Neutrophil (primary cell): ENCODE data around the gene RIN3.

Source experiments
- H3K27ac ChIP-seq: fragments of 200-600 bp; sonication (generic); 2 replicates; pipeline ENCODE4 v1.5.1; 2016; ENCODE audit warnings: mild to moderate bottlenecking, moderate library complexity
- H3K27me3 ChIP-seq: fragments of 200-600 bp; sonication (generic); 2 replicates; pipeline ENCODE4 v1.6.0; 2016; ENCODE audit warnings: mild to moderate bottlenecking
- H3K36me3 ChIP-seq: fragments of 200-600 bp; sonication (generic); 2 replicates; pipeline ENCODE4 v1.5.1; 2017
- H3K4me1 ChIP-seq, 2 experiments: fragments of 200-600 bp in 1 of 2; sonication (generic) in 1 of 2; 1 replicate in 1 of 2; 2 replicates in 1 of 2; pipeline versions ENCODE4 v1.5.1 to v1.6.1; 2013 to 2016; ENCODE audit warnings: low read depth in 1 of 2, low read length in 1 of 2, mild to moderate bottlenecking in 1 of 2, moderate library complexity in 1 of 2; ENCODE audit not compliant: control insufficient read depth in 1 of 2, insufficient read depth in 1 of 2
- H3K4me3 ChIP-seq, 2 experiments: fragments of 200-600 bp in 1 of 2; sonication (generic) in 1 of 2; 1 replicate in 1 of 2; 2 replicates in 1 of 2; pipeline ENCODE4 v1.5.1; 2013 to 2016; ENCODE audit warnings: low read depth in 1 of 2, low read length in 1 of 2, mild to moderate bottlenecking in 1 of 2, moderate library complexity in 1 of 2
- H3K9me3 ChIP-seq: fragments of 200-600 bp; sonication (generic); 2 replicates; pipeline ENCODE4 v1.5.1; 2016
- CTCF ChIP-seq: fragments of 200-600 bp; sonication (generic); IDR thresholded peaks from 2 replicates; pipeline ENCODE4 v1.5.1; 2016; ENCODE audit warnings: antibody characterized with exemption

The RIN3 gene

DNA sequence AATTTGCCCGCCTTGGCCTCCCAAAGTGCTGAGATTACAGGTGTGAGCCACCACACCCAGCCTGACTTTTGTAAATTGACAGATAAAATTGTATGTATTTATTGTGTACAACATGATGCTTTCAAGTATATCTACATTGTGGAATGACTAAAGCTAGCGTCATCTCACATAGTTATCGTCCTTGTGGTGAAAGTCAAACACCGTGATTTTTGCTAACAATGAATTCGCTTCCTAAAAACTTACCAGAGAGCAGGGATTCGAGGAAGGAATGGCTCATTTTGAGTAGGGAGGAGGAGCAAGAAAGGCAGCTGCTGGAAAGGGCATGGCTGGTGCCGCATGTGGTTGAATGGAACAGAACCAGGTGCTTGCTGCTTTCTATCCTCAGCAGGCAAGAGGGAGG lies 149.5 kb downstream of the RIN3 start:
- TF ChIP-seq CTCF, result no peak
- Histone ChIP-seq H3K36me3 (peaks cover 92% of the 10 kb centered on the region), H3K4me1 (peaks cover 76 to 80% of the 10 kb centered on the region in 2 experiments), H3K9me3 (no peaks in the 10 kb centered on the region), H3K27me3 (no peaks in the 10 kb centered on the region), H3K4me3 (no peak overlapping the region), H3K27ac (peak overlapping the region; percentile 63)

DNA sequence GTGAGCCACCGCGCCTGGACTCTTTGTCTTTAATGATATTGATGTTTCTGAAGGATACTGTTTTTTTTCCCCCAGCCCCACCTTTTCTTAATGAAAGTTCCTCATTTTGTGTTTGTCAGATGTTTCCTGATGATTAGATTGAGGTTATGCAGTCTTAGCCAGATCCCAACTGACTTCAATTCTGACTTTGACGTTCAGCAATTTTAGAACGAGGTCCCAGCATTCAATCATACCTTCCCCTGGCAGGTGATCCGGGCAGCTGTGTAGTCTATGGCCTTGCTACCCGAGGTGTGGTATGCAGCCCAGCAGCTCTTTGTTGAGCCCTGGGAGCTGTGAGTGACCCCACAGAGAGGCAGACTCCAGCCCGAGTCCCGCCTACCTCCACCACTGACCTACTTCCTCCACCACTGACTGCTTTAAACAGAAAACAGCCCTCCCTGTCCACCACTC lies 152.1 kb downstream of the RIN3 start:
- peaks cover 73 to 76% of the 10 kb centered on the region in 2 experiments for H3K4me1 ChIP-seq
- no peaks in the 10 kb centered on the region for H3K9me3 ChIP-seq
- peak overlapping the region; percentile 46 to 51 for H3K4me3 ChIP-seq
- no peaks in the 10 kb centered on the region for H3K27me3 ChIP-seq
- H3K36me3 ChIP-seq, result peaks cover 91% of the 10 kb centered on the region
- H3K27ac ChIP-seq, result peak overlapping the region; percentile 90
- no peak for TF ChIP-seq CTCF

- H3K9me3 ChIP-seq, result no peaks in the 10 kb centered on the region
- no peaks in the 10 kb centered on the region for H3K27me3 ChIP-seq
- H3K4me1 ChIP-seq, result peaks cover 70 to 76% of the 10 kb centered on the region in 2 experiments
- no peak for TF ChIP-seq CTCF
- H3K4me3 ChIP-seq, result peak overlapping the region; percentile 46 to 51
- peaks cover 91% of the 10 kb centered on the region for H3K36me3 ChIP-seq
- peak overlapping the region; percentile 90 for H3K27ac ChIP-seq
Observed at GRCh38 chr14:92666251-92666650, 152.7 kb downstream of the RIN3 start.

GRCh38 chr14:92668276-92668973 lies 154.8 kb downstream of the RIN3 start:
- Histone ChIP-seq H3K4me1 (peaks cover 60 to 67% of the 10 kb centered on the region in 2 experiments), H3K4me3 (no peak overlapping the region), H3K9me3 (no peaks in the 10 kb centered on the region), H3K27ac (peak overlapping the region; percentile 83), H3K27me3 (no peaks in the 10 kb centered on the region), H3K36me3 (peaks cover 89% of the 10 kb centered on the region)
- no peak for TF ChIP-seq CTCF

DNA sequence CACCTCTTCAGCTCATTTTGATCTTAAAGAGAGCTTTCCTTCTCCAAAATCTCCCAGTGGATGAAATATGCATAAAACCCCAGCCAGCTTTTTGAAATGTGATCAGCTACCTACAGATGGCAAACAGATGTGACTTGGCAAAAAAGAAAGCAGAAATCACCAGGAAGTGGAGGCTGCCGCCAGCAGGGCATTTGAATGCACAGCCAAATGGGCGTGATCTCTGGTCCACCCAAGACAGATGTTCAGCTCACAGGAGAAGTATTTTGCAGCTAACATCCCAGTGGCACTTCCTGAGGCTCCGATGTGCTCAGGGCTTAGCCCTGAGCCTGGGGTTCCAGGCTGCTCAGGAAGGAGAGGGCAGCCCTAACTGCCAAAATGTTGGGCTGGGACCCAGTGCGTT lies 156.6 kb downstream of the RIN3 start:
- Histone ChIP-seq H3K27me3 (no peaks in the 10 kb centered on the region), H3K4me3 (peak overlapping the region in 1 of 2 experiments; percentile 45), H3K27ac (peak overlapping the region; percentile 83), H3K4me1 (peaks cover 51 to 57% of the 10 kb centered on the region in 2 experiments), H3K36me3 (peaks cover 87% of the 10 kb centered on the region), H3K9me3 (no peaks in the 10 kb centered on the region)
- TF ChIP-seq CTCF, result peak; percentile 58
